Heart right ventricle (tissue), 16 donors: ENCODE data around the gene CRYGS. TPM values are rescaled to one million over a fixed set of nuclear protein-coding genes. Genes with fewer than 3 reads are reported as not detected.
A peak's percentile ranks its signal among the peaks of the same experiment; 100 is the strongest.
"Not testable (repeated sequence)": the region's sequence is repeated elsewhere in the genome, so short reads cannot be mapped to it uniquely, and the experiment has no call there.

Experiments used
- ATAC-seq, 8 donors: fragments of 200-7000 bp; cut with Tn5 transposase; one replicate each; pipeline ENCODE4 v1.9.1; 2020; ENCODE audit warnings: mild to moderate bottlenecking in 8 of 8, moderate library complexity in 8 of 8, moderate number of reproducible peaks in 1 of 8
- DNase-seq, 2 donors: peaks; one replicate each; pipeline ENCODE4 v3.0.0-alpha.2; 2020
- H3K27ac ChIP-seq, 10 donors: fragments of 200-600 bp; sonication (generic) in 2 of 10; one replicate each; pipeline versions ENCODE4 v1.5.0 to v1.8.0; 2020 to 2022; ENCODE audit warnings: mild to moderate bottlenecking in 3 of 10
- H3K27me3 ChIP-seq, 7 donors: fragments of 200-600 bp; one replicate each; pipeline ENCODE4 v1.8.0; 2021 to 2022; ENCODE audit warnings: mild to moderate bottlenecking in 2 of 7
- H3K36me3 ChIP-seq, 9 donors: fragments of 200-600 bp; sonication (generic) in 1 of 9; one replicate each; pipeline versions ENCODE4 v1.5.0 to v1.8.0; 2020 to 2022; ENCODE audit warnings: mild to moderate bottlenecking in 2 of 9
- H3K4me1 ChIP-seq, 9 donors: fragments of 200-600 bp; sonication (generic) in 1 of 9; one replicate each; pipeline versions ENCODE4 v1.5.0 to v1.8.0; 2020 to 2022; ENCODE audit warnings: mild to moderate bottlenecking in 4 of 9
- H3K4me3 ChIP-seq, 10 donors: fragments of 200-600 bp; sonication (generic) in 2 of 10; one replicate each; pipeline versions ENCODE4 v1.5.0 to v1.8.0; 2020 to 2022; ENCODE audit warnings: mild to moderate bottlenecking in 7 of 10, moderate library complexity in 2 of 10
- H3K9me3 ChIP-seq, 11 donors: fragments of 200-600 bp in 10 of 11; sonication (generic) in 2 of 11; one replicate each; pipeline versions ENCODE4 v1.5.0 to v1.8.0; 2013 to 2022; ENCODE audit warnings: mild to moderate bottlenecking in 2 of 11, control low read depth in 1 of 11, moderate library complexity in 1 of 11
- CTCF ChIP-seq, 9 donors: fragments of 200-600 bp; sonication (generic) in 2 of 9; IDR thresholded peaks; one replicate each; pipeline versions ENCODE4 v1.5.0 to v1.8.0; 2021 to 2022; ENCODE audit warnings: antibody characterized with exemption in 9 of 9, mild to moderate bottlenecking in 5 of 9, moderate library complexity in 1 of 9
- WGBS, 2 donors: extraction: QIAGEN DNeasy Blood & Tissue Kit; methylation state at CpG; one replicate each; pipeline ENCODE4 v1.1.7; 2013; ENCODE audit warnings: inconsistent platforms in 1 of 2; 5-methylcytosine and 5-hydroxymethylcytosine counted together
- intact Hi-C, 10 donors: fragments of 100-400 bp; cut with DNase I; formaldehyde crosslinking; loops; one replicate each; pipeline versions ENCODE4 v1.11.1 to v1.14.2; 2022
- polyA plus RNA-seq, 2 donors: library from polyadenylated mRNA; stranded (reverse); fragments of 200-250 nt; gene quantifications; one replicate each; pipeline ENCODE4 v1.2.3, GENCODE V29; 2013
- total RNA-seq, 10 donors: library from RNA; stranded (reverse); fragmentation: NEBNext Ultra II Directional in 3 of 10; extraction: Animal tissue kit (Norgen Biotek cat#: 25700) in 3 of 10; gene quantifications; one replicate each; pipeline versions ENCODE4 v1.2.1 to v1.2.4, GENCODE V29; 2021 to 2023
- donor health status: Arrhythmogenic right ventricular cardiomyopathy.
- donor health status: ischemic (EF 13 %, LVEDD 7.1; RV severe dilation, severe dysfunction).
- donor health status: healthy with polysubstance abuse.
- donor health status: DM: no; HTN: yes; CAD: no.
- donor health status: DM: no; HTN: no; CAD: no.
- donor health status: ischemic (EF 25% LVEDD 6.9; RV normal size, moderate dysfunction).
- donor health status: ischemic (EF 25% LVEDD 5.7; RV mildly dilated, moderate dysfunction).
- donor health status: healthy.
- donor health status: DM: yes; HTN: yes; CAD: no.
- donor health status: Ischemic cardiomyopathy.
- donor health status: ischemic (EF 35%, LVEDD 5.7; RV mildly dilated, moderate dysfunction).
- donor health status: nonischemic (EF 11% LVEDD 7.7; RV severe dilation, severe dysfunction).
- donor health status: DM: yes; HTN: yes; CAD: no.
- donor health status: PGD.
- donor health status: ischemic (EF 29% LVEDD 5.4; RV normal size, mild dysfunction).
- donor health status: nonischemic (EF 23%, LVEDD 6.1; RV moderate dilation, normal function).

The CRYGS gene
- total and polyA plus RNA-seq, 12 donors = 0.28 to 8.9 (median 1.1) TPM

- DNase-seq = no peak
- TF ChIP-seq CTCF (IDR thresholded peaks at IDR 0.05) = no peak
- ATAC-seq = no peak
- intact Hi-C loops = no loop called here
- no peaks in the 10 kb centered on the region for H3K36me3 ChIP-seq
- peaks cover 0 to 7% (median 0%) of the 10 kb centered on the region in 7 donors for H3K27me3 ChIP-seq
- peaks cover 0 to 24% (median 15%) of the 10 kb centered on the region in 9 donors for H3K4me1 ChIP-seq
- no peaks in the 10 kb centered on the region for H3K9me3 ChIP-seq
- H3K4me3 ChIP-seq = no peak overlapping the region
- no peak overlapping the region for H3K27ac ChIP-seq
- WGBS, 2 donors = 90% methylated on average over 2 of the region's 2 CpGs
Observed at GRCh38 chr3:186506857-186507256, 37.3 kb downstream of the CRYGS start.

GRCh38 chr3:186506191-186506739, 37.9 kb downstream of the CRYGS start:
- Histone ChIP-seq H3K4me3 (no peak overlapping the region), H3K27ac (no peak overlapping the region), H3K4me1 (peaks cover 0 to 24% (median 15%) of the 10 kb centered on the region in 9 donors), H3K27me3 (peaks cover 0 to under 1% (median 0%) of the 10 kb centered on the region in 7 donors), H3K9me3 (no peaks in the 10 kb centered on the region), H3K36me3 (no peaks in the 10 kb centered on the region)
- WGBS, 2 donors = 42 to 50% methylated on average over 3 of the region's 3 CpGs
- intact Hi-C loops = no loop called here
- no peak for TF ChIP-seq CTCF (IDR thresholded peaks at IDR 0.05)
- peak in 2 of 8 donors; percentile 38 to 47 for ATAC-seq
- no peak for DNase-seq

GRCh38 chr3:186502966-186503712, 41.0 kb downstream of the CRYGS start:
- peaks cover 0 to 24% (median 15%) of the 10 kb centered on the region in 9 donors for H3K4me1 ChIP-seq
- no peak overlapping the region for H3K27ac ChIP-seq
- H3K4me3 ChIP-seq = peak overlapping the region in 4 of 10 donors; percentile 16 to 32 (median 24)
- no peaks in the 10 kb centered on the region for H3K36me3 ChIP-seq
- ATAC-seq (peak in 2 of 8 donors; percentile 46 to 60), DNase-seq (no peak)
- H3K27me3 ChIP-seq = no peaks in the 10 kb centered on the region
- TF ChIP-seq CTCF (IDR thresholded peaks at IDR 0.05) = no peak
- 50 to 55% methylated on average over 6 of the region's 6 CpGs for WGBS, 2 donors
- intact Hi-C loops = no loop called here
- H3K9me3 ChIP-seq = peaks cover 0 to 6% (median 0%) of the 10 kb centered on the region in 11 donors

- ATAC-seq (peak in 7 of 8 donors; percentile 11 to 58 (median 33)), DNase-seq (no peak)
- H3K4me1 ChIP-seq = peaks cover 0 to 24% (median 15%) of the 10 kb centered on the region in 9 donors
- intact Hi-C loops = no loop called here
- peak overlapping the region in 4 of 10 donors; percentile 16 to 32 (median 24) for H3K4me3 ChIP-seq
- TF ChIP-seq CTCF (IDR thresholded peaks at IDR 0.05) = no peak
- H3K27ac ChIP-seq = no peak overlapping the region
- WGBS, 2 donors = 36 to 40% methylated on average over 5 of the region's 5 CpGs
- no peaks in the 10 kb centered on the region for H3K36me3 ChIP-seq
- H3K9me3 ChIP-seq = peaks cover 0 to 8% (median 0%) of the 10 kb centered on the region in 11 donors
- H3K27me3 ChIP-seq = no peaks in the 10 kb centered on the region
Observed at GRCh38 chr3:186502138-186502948, 41.8 kb downstream of the CRYGS start.

- H3K4me3 ChIP-seq, H3K9me3 ChIP-seq, DNase-seq, intact Hi-C loops, H3K36me3 ChIP-seq, ATAC-seq, H3K27me3 ChIP-seq, H3K27ac ChIP-seq: not testable (repeated sequence)
- peaks cover 0 to 30% (median 15%) of the 10 kb centered on the region in 9 donors for H3K4me1 ChIP-seq
- 73 to 81% methylated on average over 3 of the region's 3 CpGs for WGBS, 2 donors
Observed at GRCh38 chr3:186499949-186500348, 44.2 kb downstream of the CRYGS start.

GRCh38 chr3:186498022-186498421, 46.2 kb downstream of the CRYGS start:
- H3K9me3 ChIP-seq, H3K27ac ChIP-seq, H3K4me3 ChIP-seq, DNase-seq, intact Hi-C loops, H3K36me3 ChIP-seq, ATAC-seq, H3K27me3 ChIP-seq: not testable (repeated sequence)
- 89 to 96% methylated on average over 2 of the region's 2 CpGs for WGBS, 2 donors
- peaks cover 0 to 24% (median 8%) of the 10 kb centered on the region in 9 donors for H3K4me1 ChIP-seq
